GM19463 (cell line): ENCODE results near the gene RAMACL.
"Not testable (repeated sequence)": the region's sequence is repeated elsewhere in the genome, so short reads cannot be mapped to it uniquely, and the experiment has no call there.

Experiments used
- ATAC-seq: cut with Tn5 transposase; IDR thresholded peaks from one replicate; pipeline ENCODE4 v1.9.1; 2021; ENCODE audit warnings: mild to moderate bottlenecking, moderate library complexity; ENCODE audit not compliant: unreplicated experiment

RAMACL gene

DNA sequence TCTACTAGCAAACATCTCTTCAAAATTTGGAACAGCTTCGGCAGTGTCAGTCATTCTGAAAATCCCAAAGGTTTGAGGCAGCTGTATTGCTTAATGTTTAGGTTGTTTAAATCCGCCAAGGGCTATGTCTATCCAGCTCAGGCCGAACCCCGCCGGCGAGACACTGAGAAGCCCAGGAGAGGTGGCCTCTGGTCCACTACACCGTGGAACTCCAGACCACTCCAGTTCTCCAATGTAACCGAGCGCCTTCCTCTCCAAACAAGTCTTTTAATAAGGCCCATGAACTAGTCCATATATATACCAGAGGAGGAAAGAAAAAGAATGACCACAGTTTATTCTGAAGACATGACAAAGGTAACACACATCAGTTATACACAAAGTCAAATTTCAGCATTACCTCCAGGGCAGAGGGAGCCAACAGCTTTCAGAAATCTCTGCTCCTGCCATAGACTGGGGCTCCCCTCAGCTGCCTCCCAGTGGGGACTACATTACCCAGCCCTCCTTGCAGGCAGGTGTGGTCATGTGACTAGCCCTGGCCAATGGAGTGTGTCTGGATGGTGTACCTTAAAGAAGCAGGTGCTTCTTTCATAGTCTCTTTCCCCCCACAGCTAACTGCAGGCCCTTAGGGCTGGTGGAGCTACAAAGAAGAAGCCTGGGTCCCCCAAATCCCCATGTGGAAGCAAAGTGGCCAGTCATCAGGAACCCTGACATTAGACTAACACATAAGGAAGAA, at the start of gene RAMACL:
RAMACL (minus strand) TSS at position 255 of the 733 bp plus-strand sequence; CDS start at position 54, 201 bp downstream.
- peak; percentile 56 for ATAC-seq

- no peak for ATAC-seq
Measured at GRCh38 chr6:166635013-166635970, 48.8 kb upstream of the RAMACL start.

- ATAC-seq: not testable (repeated sequence)
Measured at GRCh38 chr6:166634581-166634980, 48.1 kb upstream of the RAMACL start.

DNA sequence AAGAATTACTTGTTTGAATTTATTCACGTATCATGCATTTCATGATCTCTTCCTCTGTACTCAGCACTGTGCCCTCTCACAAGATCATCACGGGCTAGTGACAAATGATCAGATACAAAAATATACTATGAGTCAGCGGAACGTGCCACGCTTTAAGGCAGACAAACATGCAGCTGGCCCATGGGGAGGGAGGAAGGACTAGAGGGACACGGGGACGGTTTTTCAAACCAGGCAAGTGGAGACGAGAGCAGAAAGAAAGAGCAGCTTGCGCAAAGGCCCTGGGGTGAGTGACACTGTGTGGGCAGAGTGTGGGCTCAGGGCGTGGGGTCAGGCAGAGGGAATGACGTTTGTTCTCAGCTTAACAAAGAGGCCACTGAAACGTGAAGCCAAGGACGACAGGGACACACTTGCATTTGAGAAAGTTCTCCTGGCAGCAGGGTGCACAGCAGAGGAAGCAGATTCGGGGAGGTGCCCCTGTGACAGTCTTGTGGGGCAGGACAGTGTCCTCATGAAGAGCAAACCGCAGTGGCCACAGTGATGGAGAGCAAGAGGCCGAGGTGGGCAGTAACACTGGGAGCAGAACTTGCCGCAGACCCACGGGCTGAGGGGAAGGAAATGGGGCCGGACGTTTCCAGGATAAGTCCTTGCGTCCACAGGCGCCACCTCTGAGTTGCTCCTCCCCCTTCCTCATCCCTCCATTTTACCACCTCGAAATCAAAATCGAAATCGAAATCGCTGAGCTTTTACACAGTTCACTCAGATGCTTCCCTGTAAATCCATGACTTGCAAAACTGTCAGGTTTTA, 47.5 kb upstream of the RAMACL start:
- ATAC-seq: peak; percentile 39

DNA sequence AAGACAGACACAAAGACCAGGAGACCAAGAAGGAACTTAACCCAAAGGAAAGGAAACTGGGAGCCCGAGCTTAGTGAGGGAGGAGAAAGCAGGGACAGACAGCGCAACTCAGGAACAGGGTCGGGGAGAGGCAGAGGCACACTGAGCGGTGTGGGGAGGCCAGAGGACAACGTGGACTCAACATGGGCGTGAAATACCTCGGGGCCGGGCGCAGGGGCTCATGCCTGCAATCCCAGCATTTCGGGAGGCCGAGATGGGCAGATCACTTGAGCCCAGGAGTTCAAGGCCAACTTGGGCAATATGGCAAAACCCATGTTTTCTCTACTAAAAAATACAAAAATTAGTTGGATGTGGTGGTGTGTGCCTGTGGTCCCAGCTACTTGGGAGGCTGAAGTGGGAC, 46.3 kb upstream of the RAMACL start:
- no peak for ATAC-seq

DNA sequence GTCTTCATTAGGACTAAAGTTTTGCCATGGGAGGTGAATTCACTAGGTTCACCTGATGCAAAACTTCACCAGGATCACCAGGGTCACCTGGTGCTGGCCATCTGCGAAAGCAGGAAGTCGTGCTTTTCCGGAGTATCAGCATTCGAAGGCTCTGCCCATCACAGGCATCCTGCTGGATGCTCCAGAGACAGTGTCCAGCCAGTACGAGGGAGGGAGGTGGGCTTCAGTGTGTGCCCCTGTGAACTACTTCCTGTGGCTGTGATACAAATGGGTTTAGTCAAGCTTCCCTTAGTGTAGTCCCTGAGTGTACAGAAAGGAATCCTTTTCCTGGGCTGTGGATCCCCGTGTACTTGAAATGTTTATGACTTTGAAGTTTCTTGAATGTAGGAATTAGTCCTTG, 44.0 kb upstream of the RAMACL start:
- ATAC-seq: no peak

GRCh38 chr6:166629628-166630027, 43.1 kb upstream of the RAMACL start:
- ATAC-seq: no peak

- ATAC-seq: peak; percentile 22
Measured at GRCh38 chr6:166627875-166628801, 41.7 kb upstream of the RAMACL start.

DNA sequence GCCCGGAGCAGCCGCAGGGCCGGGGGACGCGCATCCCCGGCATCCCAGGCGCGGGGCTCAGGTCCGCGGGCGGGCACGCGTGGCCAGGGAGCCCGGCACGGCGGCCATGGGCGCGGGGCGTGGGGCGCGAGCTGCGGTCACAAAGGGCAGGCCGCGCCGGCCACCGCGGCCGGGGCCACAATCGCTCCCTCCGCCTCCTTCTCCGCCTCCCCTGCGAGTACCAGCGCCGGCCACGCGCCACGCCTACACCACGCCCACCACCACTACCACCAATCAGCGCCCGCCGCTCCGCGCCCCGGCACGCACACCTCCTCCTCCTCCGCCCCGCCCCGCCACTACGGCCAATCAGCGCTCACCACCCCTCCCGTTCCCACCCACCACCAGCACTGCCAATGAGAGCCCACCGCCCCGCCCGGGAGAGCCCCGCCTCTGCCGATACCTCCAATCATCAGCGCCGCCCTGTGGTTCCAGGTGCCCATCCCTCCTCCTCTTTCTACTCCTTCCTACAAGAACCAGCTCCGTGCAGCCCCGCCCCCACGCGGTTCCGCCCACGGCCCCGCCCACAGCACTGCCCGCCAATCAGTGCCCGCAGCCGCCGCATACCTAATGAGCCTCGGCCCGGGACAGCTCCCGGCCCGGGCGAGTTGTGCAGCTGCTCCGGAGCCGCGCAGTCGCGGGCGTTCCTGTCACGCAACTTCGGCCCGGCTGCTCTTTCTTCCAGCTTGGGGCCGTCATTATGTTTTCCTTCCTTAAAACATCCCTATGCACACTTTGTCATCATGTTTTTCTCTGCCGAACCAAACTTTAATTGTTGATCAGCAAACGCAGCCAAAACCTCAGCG, 40.8 kb upstream of the RAMACL start, which contains the start of gene RPS6KA2:
RPS6KA2 (minus strand) TSS at position 219 of the 842 bp plus-strand sequence. CDS start 232 bp downstream, outside the sequence.
- peak; percentile 80 for ATAC-seq

- no peak for ATAC-seq
Measured at GRCh38 chr6:166626177-166627032, 39.9 kb upstream of the RAMACL start.

- no peak for ATAC-seq
Measured at GRCh38 chr6:166625356-166625755, 38.9 kb upstream of the RAMACL start.

DNA sequence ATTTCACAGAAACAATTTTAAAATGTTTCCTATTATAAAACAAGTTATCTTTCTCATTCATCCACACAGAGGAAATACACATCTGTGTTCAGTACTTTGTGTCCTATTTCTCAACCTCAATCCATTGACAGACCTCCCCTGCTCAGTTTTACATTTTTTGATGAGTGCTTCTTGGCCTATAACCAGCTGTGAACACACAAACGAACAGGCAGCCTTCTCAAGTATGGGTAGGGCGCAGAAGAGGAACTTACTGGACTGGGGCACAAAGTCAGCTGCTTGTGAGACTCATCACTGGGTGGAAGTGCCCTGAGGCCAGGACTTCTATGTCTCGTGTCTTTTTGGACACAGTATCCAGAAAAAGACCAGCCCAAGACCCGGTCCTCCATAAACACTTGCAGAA, 37.8 kb upstream of the RAMACL start:
- ATAC-seq: no peak

- no peak for ATAC-seq
Measured at GRCh38 chr6:166623318-166623717, 36.8 kb upstream of the RAMACL start.

GRCh38 chr6:166621114-166621540, 34.6 kb upstream of the RAMACL start:
- no peak for ATAC-seq

GRCh38 chr6:166620478-166621113, 34.1 kb upstream of the RAMACL start:
- ATAC-seq: no peak

- no peak for ATAC-seq
Measured at GRCh38 chr6:166619912-166620311, 33.4 kb upstream of the RAMACL start.
